Measurements from ENCODE around the gene FOXA1.

Gene FOXA1

DNA sequence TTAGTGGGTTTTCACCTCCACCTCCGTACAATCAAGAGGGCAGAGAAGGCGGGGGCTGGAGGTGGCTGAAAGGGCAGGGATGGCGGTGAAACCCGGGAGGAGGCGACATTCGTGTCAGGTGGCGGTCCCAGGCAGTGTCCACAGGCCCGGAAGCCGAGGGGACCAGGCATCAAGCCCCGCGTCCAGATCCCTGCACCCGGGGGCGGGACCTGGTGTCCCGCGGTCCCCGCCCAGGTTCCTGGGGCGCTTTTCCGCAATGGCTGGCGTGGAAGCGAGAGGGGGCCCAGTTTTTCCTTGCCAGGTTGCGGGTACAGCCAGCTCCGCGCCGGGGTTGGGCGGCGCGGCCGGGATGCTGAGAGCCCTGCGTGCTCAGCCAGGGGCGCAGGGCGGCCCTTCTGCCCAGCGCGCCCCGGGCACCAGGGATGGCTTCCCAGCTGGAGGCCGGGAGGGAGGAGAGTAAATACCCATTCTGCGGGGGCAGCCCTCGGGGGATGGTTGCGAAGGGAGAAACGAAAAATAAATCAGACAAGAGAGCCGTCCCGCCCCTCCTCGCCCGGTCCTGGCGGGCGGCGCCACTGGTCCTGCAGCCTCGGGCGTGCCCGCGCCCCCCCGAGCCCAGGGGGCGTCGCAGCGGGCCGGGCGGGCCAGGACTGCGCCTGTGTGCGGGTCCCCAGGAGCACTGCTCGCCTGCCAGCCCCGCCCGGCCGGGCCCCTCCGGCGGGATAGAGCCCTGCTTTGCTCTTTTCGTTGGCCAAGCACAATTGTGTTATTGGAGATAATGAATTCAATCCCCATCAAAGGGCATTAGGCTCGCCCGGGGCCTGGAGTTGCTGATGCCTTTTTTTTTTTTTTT, 11.5 kb downstream of the FOXA1 start (continued):
- TF ChIP-seq ZNF585B (tag by site-specific recombination; IDR thresholded peaks at IDR 0.05) = no peak
- TF ChIP-seq BCL6B (tag by site-specific recombination; IDR thresholded peaks at IDR 0.05) = no peak
- TF ChIP-seq ZNF362 (tag by site-specific recombination; IDR thresholded peaks at IDR 0.05) = no peak
- TF ChIP-seq ZNF133 (tag by site-specific recombination; IDR thresholded peaks at IDR 0.05) = no peak
- no peak; the same call in 1 of the 2 replicates for TF ChIP-seq GLI4 (tag by site-specific recombination; IDR thresholded peaks at IDR 0.05)
- TF ChIP-seq HOXC10 (CRISPR knock-in tag; IDR thresholded peaks at IDR 0.05) = no peak
- TF ChIP-seq, protein P1, sequence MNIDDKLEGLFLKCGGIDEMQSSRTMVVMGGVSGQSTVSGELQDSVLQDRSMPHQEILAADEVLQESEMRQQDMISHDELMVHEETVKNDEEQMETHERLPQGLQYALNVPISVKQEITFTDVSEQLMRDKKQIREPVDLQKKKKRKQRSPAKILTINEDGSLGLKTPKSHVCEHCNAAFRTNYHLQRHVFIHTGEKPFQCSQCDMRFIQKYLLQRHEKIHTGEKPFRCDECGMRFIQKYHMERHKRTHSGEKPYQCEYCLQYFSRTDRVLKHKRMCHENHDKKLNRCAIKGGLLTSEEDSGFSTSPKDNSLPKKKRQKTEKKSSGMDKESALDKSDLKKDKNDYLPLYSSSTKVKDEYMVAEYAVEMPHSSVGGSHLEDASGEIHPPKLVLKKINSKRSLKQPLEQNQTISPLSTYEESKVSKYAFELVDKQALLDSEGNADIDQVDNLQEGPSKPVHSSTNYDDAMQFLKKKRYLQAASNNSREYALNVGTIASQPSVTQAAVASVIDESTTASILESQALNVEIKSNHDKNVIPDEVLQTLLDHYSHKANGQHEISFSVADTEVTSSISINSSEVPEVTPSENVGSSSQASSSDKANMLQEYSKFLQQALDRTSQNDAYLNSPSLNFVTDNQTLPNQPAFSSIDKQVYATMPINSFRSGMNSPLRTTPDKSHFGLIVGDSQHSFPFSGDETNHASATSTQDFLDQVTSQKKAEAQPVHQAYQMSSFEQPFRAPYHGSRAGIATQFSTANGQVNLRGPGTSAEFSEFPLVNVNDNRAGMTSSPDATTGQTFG (tag by site-specific recombination; IDR thresholded peaks at IDR 0.05; ENCODE audit: borderline replicate concordance) = no peak
- TF ChIP-seq, protein P2, sequence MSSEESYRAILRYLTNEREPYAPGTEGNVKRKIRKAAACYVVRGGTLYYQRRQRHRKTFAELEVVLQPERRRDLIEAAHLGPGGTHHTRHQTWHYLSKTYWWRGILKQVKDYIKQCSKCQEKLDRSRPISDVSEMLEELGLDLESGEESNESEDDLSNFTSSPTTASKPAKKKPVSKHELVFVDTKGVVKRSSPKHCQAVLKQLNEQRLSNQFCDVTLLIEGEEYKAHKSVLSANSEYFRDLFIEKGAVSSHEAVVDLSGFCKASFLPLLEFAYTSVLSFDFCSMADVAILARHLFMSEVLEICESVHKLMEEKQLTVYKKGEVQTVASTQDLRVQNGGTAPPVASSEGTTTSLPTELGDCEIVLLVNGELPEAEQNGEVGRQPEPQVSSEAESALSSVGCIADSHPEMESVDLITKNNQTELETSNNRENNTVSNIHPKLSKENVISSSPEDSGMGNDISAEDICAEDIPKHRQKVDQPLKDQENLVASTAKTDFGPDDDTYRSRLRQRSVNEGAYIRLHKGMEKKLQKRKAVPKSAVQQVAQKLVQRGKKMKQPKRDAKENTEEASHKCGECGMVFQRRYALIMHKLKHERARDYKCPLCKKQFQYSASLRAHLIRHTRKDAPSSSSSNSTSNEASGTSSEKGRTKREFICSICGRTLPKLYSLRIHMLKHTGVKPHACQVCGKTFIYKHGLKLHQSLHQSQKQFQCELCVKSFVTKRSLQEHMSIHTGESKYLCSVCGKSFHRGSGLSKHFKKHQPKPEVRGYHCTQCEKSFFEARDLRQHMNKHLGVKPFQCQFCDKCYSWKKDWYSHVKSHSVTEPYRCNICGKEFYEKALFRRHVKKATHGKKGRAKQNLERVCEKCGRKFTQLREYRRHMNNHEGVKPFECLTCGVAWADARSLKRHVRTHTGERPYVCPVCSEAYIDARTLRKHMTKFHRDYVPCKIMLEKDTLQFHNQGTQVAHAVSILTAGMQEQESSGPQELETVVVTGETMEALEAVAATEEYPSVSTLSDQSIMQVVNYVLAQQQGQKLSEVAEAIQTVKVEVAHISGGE (tag by site-specific recombination; conservative IDR thresholded peaks at IDR 0.05; ENCODE audit: low read depth) = no peak
- TF ChIP-seq, protein P3, sequence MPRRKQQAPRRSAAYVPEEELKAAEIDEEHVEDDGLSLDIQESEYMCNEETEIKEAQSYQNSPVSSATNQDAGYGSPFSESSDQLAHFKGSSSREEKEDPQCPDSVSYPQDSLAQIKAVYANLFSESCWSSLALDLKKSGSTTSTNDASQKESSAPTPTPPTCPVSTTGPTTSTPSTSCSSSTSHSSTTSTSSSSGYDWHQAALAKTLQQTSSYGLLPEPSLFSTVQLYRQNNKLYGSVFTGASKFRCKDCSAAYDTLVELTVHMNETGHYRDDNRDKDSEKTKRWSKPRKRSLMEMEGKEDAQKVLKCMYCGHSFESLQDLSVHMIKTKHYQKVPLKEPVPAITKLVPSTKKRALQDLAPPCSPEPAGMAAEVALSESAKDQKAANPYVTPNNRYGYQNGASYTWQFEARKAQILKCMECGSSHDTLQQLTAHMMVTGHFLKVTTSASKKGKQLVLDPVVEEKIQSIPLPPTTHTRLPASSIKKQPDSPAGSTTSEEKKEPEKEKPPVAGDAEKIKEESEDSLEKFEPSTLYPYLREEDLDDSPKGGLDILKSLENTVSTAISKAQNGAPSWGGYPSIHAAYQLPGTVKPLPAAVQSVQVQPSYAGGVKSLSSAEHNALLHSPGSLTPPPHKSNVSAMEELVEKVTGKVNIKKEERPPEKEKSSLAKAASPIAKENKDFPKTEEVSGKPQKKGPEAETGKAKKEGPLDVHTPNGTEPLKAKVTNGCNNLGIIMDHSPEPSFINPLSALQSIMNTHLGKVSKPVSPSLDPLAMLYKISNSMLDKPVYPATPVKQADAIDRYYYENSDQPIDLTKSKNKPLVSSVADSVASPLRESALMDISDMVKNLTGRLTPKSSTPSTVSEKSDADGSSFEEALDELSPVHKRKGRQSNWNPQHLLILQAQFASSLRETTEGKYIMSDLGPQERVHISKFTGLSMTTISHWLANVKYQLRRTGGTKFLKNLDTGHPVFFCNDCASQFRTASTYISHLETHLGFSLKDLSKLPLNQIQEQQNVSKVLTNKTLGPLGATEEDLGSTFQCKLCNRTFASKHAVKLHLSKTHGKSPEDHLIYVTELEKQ (tag by site-specific recombination; IDR thresholded peaks at IDR 0.05; ENCODE audit: borderline replicate concordance) = no peak
- TF ChIP-seq ZNF658 (tag by site-specific recombination; IDR thresholded peaks at IDR 0.05) = no peak
- TF ChIP-seq PRDM1 (tag by site-specific recombination; IDR thresholded peaks at IDR 0.05) = peak; percentile 40
- no peak for TF ChIP-seq ZNF266 (tag by site-specific recombination; IDR thresholded peaks at IDR 0.05; ENCODE audit: low read depth)
- no peak for TF ChIP-seq ZNF174 (tag by site-specific recombination; IDR thresholded peaks at IDR 0.05)
- peak; percentile 67 for TF ChIP-seq SP7 (tag by site-specific recombination; IDR thresholded peaks at IDR 0.05)
- no peak for TF ChIP-seq ZNF776 (tag by site-specific recombination; IDR thresholded peaks at IDR 0.05; ENCODE audit: borderline replicate concordance)
- TF ChIP-seq ZNF335 (tag by site-specific recombination; conservative IDR thresholded peaks at IDR 0.05) = peak; percentile 82
- TF ChIP-seq ZNF140 (tag by site-specific recombination; IDR thresholded peaks at IDR 0.05) = no peak
- no peak; the same call in none of the 2 replicates for TF ChIP-seq KLF8 (tag by site-specific recombination; IDR thresholded peaks at IDR 0.05)
- TF ChIP-seq ZNF157 (tag by site-specific recombination; IDR thresholded peaks at IDR 0.05) = no peak
- no peak for TF ChIP-seq ZNF621 (tag by site-specific recombination; IDR thresholded peaks at IDR 0.05)
- TF ChIP-seq, protein P4, sequence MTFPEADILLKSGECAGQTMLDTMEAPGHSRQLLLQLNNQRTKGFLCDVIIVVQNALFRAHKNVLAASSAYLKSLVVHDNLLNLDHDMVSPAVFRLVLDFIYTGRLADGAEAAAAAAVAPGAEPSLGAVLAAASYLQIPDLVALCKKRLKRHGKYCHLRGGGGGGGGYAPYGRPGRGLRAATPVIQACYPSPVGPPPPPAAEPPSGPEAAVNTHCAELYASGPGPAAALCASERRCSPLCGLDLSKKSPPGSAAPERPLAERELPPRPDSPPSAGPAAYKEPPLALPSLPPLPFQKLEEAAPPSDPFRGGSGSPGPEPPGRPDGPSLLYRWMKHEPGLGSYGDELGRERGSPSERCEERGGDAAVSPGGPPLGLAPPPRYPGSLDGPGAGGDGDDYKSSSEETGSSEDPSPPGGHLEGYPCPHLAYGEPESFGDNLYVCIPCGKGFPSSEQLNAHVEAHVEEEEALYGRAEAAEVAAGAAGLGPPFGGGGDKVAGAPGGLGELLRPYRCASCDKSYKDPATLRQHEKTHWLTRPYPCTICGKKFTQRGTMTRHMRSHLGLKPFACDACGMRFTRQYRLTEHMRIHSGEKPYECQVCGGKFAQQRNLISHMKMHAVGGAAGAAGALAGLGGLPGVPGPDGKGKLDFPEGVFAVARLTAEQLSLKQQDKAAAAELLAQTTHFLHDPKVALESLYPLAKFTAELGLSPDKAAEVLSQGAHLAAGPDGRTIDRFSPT (tag by site-specific recombination; IDR thresholded peaks at IDR 0.05) = no peak
- no peak for TF ChIP-seq ZNF792 (tag by site-specific recombination; IDR thresholded peaks at IDR 0.05)
- TF ChIP-seq ZNF558 (tag by site-specific recombination; IDR thresholded peaks at IDR 0.05) = no peak
- TF ChIP-seq ZSCAN23 (tag by site-specific recombination; IDR thresholded peaks at IDR 0.05) = no peak
- peak; percentile 51; the same call in 1 of the 2 replicates for TF ChIP-seq ZNF600 (tag by site-specific recombination; IDR thresholded peaks at IDR 0.05)
- peak; percentile 23; the same call in 1 of the 2 replicates for TF ChIP-seq ZNF2 (tag by site-specific recombination; IDR thresholded peaks at IDR 0.05)
